ENCODE measurements around the gene ARL5A. TPM values are rescaled to one million over a fixed set of nuclear protein-coding genes. Genes with fewer than 3 reads are reported as not detected.

The ARL5A gene
- total RNA-seq, 1 experiment from 2014 or later, result 55.0 TPM

DNA sequence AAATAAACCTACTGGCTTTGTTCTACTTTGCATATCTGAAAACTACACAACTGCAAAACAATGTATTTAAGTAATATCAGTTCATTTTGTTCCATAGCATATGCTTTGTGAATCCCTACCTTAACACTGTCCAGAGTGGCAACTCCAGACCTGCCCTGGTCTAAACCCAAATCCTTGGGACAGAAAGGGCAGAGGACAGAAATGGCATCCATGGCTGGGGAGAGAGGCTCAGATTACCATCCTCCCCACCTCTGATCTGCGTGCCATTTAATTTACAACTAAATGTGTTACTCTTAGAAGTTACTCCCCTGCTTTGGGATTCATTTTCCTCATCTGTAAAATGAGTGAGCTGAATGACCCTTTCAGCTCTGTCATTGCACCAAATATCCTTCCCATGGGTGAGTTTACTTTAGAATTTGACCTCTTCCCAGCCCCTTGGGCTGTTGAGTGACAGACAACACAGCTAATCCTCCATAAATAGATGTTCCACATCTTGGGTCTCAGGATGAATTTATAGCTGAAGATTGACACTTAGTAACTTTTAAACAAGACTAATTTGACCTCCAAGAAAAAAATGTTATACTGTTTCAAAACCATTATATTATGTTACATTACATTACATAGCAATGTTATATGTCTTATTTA, 73.8 kb downstream of the ARL5A start:
- Histone ChIP-seq H3K27me3 (replicated peaks; ENCODE audit: insufficient read depth, low read depth, low read length, poor library complexity) (no peaks in the 10 kb centered on the region), H3K36me3 (ENCODE audit: insufficient read depth, low read length, poor library complexity, severe bottlenecking) (no peaks in the 10 kb centered on the region), H3K4me1 (ENCODE audit: insufficient read depth, low read length, poor library complexity, severe bottlenecking) (no peaks in the 10 kb centered on the region), H3K27ac (ENCODE audit: low read depth, low read length, poor library complexity, severe bottlenecking) (no peak overlapping the region), H3K4me3 (ENCODE audit: low read depth, low read length, poor library complexity, severe bottlenecking) (no peak overlapping the region), H3K9me3 (ENCODE audit: low read depth, low read length, poor library complexity, severe bottlenecking) (no peaks in the 10 kb centered on the region)
- intact Hi-C loops (cut with micrococcal nuclease; ENCODE audit: unreplicated experiment), result no loop called here
- ChIA-PET CTCF (no interaction called here), POLR2A (ENCODE audit: low non-redundant PET) (no interaction called here)
- no TSS peak for BruUV-seq (replicated peaks)
- no peak for TF ChIP-seq EZH2 (IDR thresholded peaks at IDR 0.05; ENCODE audit: borderline replicate concordance, low read depth, low read length, poor library complexity, severe bottlenecking)
- TF ChIP-seq, protein P1, sequence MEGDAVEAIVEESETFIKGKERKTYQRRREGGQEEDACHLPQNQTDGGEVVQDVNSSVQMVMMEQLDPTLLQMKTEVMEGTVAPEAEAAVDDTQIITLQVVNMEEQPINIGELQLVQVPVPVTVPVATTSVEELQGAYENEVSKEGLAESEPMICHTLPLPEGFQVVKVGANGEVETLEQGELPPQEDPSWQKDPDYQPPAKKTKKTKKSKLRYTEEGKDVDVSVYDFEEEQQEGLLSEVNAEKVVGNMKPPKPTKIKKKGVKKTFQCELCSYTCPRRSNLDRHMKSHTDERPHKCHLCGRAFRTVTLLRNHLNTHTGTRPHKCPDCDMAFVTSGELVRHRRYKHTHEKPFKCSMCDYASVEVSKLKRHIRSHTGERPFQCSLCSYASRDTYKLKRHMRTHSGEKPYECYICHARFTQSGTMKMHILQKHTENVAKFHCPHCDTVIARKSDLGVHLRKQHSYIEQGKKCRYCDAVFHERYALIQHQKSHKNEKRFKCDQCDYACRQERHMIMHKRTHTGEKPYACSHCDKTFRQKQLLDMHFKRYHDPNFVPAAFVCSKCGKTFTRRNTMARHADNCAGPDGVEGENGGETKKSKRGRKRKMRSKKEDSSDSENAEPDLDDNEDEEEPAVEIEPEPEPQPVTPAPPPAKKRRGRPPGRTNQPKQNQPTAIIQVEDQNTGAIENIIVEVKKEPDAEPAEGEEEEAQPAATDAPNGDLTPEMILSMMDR (conservative IDR thresholded peaks at IDR 0.05; ENCODE audit: low read depth, low read length), result no peak
- no peak for DNase-seq (ENCODE audit: low spot score)

DNA sequence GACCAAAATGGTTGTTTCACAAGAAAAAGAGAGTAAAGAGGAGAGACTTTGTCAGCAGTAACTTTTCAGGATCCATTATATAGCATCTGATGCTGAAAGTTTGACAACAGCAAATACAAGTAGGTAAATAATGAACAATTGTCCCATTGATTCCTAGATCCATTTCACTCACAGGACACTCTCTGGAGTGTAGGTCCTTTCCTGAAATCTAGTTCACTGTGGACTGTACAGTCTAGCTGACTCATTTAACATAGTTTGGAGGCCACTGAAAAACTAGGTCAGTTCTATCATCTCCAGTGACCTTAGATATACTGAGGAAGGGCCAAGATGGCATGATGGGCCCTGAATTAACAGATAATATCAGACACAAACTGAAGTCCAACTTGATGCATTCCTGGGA, 74.7 kb downstream of the ARL5A start:
- POLR2A ChIA-PET (ENCODE audit: low non-redundant PET), result no interaction called here
- intact Hi-C loops (cut with micrococcal nuclease; ENCODE audit: unreplicated experiment), result no loop called here
- Histone ChIP-seq H3K4me1 (ENCODE audit: insufficient read depth, low read length, poor library complexity, severe bottlenecking) (no peaks in the 10 kb centered on the region), H3K27me3 (replicated peaks; ENCODE audit: insufficient read depth, low read depth, low read length, poor library complexity) (no peaks in the 10 kb centered on the region), H3K27ac (ENCODE audit: low read depth, low read length, poor library complexity, severe bottlenecking) (no peak overlapping the region), H3K4me3 (ENCODE audit: low read depth, low read length, poor library complexity, severe bottlenecking) (no peak overlapping the region), H3K9me3 (ENCODE audit: low read depth, low read length, poor library complexity, severe bottlenecking) (no peaks in the 10 kb centered on the region), H3K36me3 (ENCODE audit: insufficient read depth, low read length, poor library complexity, severe bottlenecking) (no peaks in the 10 kb centered on the region)
- no TSS peak for BruUV-seq (replicated peaks)
- CTCF ChIA-PET, result no interaction called here
- no peak for DNase-seq (ENCODE audit: low spot score)
- TF ChIP-seq, protein P1 (conservative IDR thresholded peaks at IDR 0.05; ENCODE audit: low read depth, low read length), result no peak
- TF ChIP-seq EZH2 (IDR thresholded peaks at IDR 0.05; ENCODE audit: borderline replicate concordance, low read depth, low read length, poor library complexity, severe bottlenecking), result no peak

Other genes starting within 250 kb of the ARL5A start
- gene NEB, start 93.9 kb downstream of the ARL5A start, total RNA-seq (2021), result 2.5 and 7.0 TPM in 2 replicates